HepG2 (cell line): ENCODE data around the gene SLC6A7.

Experiments used
- FOXA1 ChIP-seq, 2 experiments: fragments of 450-650 bp in 1 of 2; sonication (generic) in 1 of 2; formaldehyde crosslinking in 1 of 2; IDR thresholded peaks; 2 replicates each; pipeline versions ENCODE4 v1.4.0 to v1.6.1; 2016 to 2020; ENCODE audit warnings: missing genetic modification reagents in 1 of 2
- GFI1 ChIP-seq: sonication (generic); formaldehyde crosslinking; IDR thresholded peaks from 2 replicates; pipeline ENCODE4 v1.5.0; 2020; ENCODE audit warnings: missing genetic modification reagents, mild to moderate bottlenecking, borderline replicate concordance
- RBM22 ChIP-seq: fragments of 200-400 bp; formaldehyde crosslinking; optimal IDR thresholded peaks from 2 replicates; pipeline ENCODE3; 2017; ENCODE audit warnings: mild to moderate bottlenecking, low read length, moderate library complexity
- ZBTB20 ChIP-seq: sonication (generic); formaldehyde crosslinking; IDR thresholded peaks from 2 replicates; pipeline ENCODE4 v1.8.1; 2023; ENCODE audit warnings: missing genetic modification reagents, low read depth, mild to moderate bottlenecking, borderline replicate concordance
- ZNF205 ChIP-seq: IDR thresholded peaks from 2 replicates; pipeline ENCODE4 v1.6.1; 2018; ENCODE audit warnings: missing biosample characterization, missing genetic modification reagents
- ZNF605 ChIP-seq: sonication (generic); formaldehyde crosslinking; IDR thresholded peaks from 2 replicates; pipeline ENCODE4 v1.8.0; 2022; ENCODE audit warnings: mild to moderate bottlenecking, missing genetic modification reagents
- TF ChIP-seq, protein P1 (sequence below): sonication (generic); formaldehyde crosslinking; IDR thresholded peaks from 2 replicates; pipeline ENCODE4 v1.4.0; 2020; ENCODE audit warnings: missing genetic modification reagents
- TF ChIP-seq, protein P2 (sequence below): sonication (generic); formaldehyde crosslinking; IDR thresholded peaks from 2 replicates; pipeline ENCODE4 v1.5.1; 2020; ENCODE audit warnings: mild to moderate bottlenecking, missing genetic modification reagents, moderate library complexity
- TF ChIP-seq, protein P3 (sequence below): sonication (generic); formaldehyde crosslinking; IDR thresholded peaks from 2 replicates; pipeline ENCODE4 v1.5.0; 2020; ENCODE audit warnings: mild to moderate bottlenecking, missing genetic modification reagents, moderate library complexity

DNA sequence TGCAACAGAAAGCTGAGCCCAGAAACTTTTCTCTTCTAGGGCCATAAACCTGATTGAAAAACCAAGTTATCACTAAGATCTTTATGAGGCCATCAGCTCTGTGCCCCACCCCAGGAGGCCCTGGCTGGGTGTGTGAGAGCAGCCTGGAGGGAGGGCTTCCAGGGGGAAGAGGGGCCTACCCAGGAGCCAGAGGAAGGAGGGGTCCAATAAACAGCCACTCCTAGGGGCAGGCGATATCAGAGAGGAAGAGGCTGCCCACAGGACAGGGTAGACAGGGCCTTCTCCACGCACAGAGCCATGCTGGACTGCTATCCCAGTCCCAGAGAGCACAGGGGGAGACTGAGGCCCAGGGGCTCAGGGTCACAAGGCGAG lies 27.7 kb upstream of the SLC6A7 start:
- no peak for TF ChIP-seq FOXA1 (IDR thresholded peaks at IDR 0.05)
- no peak for TF ChIP-seq FOXA1 (CRISPR knock-in tag; IDR thresholded peaks at IDR 0.05)
- TF ChIP-seq, protein P1, sequence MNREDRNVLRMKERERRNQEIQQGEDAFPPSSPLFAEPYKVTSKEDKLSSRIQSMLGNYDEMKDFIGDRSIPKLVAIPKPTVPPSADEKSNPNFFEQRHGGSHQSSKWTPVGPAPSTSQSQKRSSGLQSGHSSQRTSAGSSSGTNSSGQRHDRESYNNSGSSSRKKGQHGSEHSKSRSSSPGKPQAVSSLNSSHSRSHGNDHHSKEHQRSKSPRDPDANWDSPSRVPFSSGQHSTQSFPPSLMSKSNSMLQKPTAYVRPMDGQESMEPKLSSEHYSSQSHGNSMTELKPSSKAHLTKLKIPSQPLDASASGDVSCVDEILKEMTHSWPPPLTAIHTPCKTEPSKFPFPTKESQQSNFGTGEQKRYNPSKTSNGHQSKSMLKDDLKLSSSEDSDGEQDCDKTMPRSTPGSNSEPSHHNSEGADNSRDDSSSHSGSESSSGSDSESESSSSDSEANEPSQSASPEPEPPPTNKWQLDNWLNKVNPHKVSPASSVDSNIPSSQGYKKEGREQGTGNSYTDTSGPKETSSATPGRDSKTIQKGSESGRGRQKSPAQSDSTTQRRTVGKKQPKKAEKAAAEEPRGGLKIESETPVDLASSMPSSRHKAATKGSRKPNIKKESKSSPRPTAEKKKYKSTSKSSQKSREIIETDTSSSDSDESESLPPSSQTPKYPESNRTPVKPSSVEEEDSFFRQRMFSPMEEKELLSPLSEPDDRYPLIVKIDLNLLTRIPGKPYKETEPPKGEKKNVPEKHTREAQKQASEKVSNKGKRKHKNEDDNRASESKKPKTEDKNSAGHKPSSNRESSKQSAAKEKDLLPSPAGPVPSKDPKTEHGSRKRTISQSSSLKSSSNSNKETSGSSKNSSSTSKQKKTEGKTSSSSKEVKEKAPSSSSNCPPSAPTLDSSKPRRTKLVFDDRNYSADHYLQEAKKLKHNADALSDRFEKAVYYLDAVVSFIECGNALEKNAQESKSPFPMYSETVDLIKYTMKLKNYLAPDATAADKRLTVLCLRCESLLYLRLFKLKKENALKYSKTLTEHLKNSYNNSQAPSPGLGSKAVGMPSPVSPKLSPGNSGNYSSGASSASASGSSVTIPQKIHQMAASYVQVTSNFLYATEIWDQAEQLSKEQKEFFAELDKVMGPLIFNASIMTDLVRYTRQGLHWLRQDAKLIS (CRISPR knock-in tag), result no peak
- TF ChIP-seq, protein P2, sequence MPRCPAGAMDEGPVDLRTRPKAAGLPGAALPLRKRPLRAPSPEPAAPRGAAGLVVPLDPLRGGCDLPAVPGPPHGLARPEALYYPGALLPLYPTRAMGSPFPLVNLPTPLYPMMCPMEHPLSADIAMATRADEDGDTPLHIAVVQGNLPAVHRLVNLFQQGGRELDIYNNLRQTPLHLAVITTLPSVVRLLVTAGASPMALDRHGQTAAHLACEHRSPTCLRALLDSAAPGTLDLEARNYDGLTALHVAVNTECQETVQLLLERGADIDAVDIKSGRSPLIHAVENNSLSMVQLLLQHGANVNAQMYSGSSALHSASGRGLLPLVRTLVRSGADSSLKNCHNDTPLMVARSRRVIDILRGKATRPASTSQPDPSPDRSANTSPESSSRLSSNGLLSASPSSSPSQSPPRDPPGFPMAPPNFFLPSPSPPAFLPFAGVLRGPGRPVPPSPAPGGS (CRISPR knock-in tag), result no peak
- no peak for TF ChIP-seq GFI1 (CRISPR knock-in tag)
- no peak for TF ChIP-seq RBM22
- TF ChIP-seq, protein P3, sequence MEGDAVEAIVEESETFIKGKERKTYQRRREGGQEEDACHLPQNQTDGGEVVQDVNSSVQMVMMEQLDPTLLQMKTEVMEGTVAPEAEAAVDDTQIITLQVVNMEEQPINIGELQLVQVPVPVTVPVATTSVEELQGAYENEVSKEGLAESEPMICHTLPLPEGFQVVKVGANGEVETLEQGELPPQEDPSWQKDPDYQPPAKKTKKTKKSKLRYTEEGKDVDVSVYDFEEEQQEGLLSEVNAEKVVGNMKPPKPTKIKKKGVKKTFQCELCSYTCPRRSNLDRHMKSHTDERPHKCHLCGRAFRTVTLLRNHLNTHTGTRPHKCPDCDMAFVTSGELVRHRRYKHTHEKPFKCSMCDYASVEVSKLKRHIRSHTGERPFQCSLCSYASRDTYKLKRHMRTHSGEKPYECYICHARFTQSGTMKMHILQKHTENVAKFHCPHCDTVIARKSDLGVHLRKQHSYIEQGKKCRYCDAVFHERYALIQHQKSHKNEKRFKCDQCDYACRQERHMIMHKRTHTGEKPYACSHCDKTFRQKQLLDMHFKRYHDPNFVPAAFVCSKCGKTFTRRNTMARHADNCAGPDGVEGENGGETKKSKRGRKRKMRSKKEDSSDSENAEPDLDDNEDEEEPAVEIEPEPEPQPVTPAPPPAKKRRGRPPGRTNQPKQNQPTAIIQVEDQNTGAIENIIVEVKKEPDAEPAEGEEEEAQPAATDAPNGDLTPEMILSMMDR (CRISPR knock-in tag), result no peak
- TF ChIP-seq ZNF605, result no peak
- no peak for TF ChIP-seq ZBTB20 (CRISPR knock-in tag)
- TF ChIP-seq ZNF205 (CRISPR knock-in tag), result no peak
